Measurements from ENCODE around the gene COBLL1.

COBLL1 gene

GRCh38 chr2:164701565-164701964, 140.1 kb downstream of the COBLL1 start:
- no peak overlapping the region for H3K27ac ChIP-seq
- no peak for TF ChIP-seq CTCF (conservative IDR thresholded peaks at IDR 0.05)

GRCh38 chr2:164700390-164700789, 141.2 kb downstream of the COBLL1 start:
- no peak for TF ChIP-seq CTCF (conservative IDR thresholded peaks at IDR 0.05)
- no peak overlapping the region for H3K27ac ChIP-seq

- peak; percentile 73 for TF ChIP-seq CTCF (conservative IDR thresholded peaks at IDR 0.05)
- no peak overlapping the region for H3K27ac ChIP-seq
These were observed 143.7 kb downstream of the COBLL1 start for GRCh38 chr2:164697688-164698461.

- TF ChIP-seq CTCF (conservative IDR thresholded peaks at IDR 0.05) = no peak
- no peak overlapping the region for H3K27ac ChIP-seq
These were observed 145.0 kb downstream of the COBLL1 start for GRCh38 chr2:164696634-164697033.

GRCh38 chr2:164694275-164694695, 147.3 kb downstream of the COBLL1 start:
- H3K27ac ChIP-seq = no peak overlapping the region
- TF ChIP-seq CTCF (conservative IDR thresholded peaks at IDR 0.05) = no peak

GRCh38 chr2:164693834-164694233, 147.8 kb downstream of the COBLL1 start:
- H3K27ac ChIP-seq = no peak overlapping the region
- TF ChIP-seq CTCF (conservative IDR thresholded peaks at IDR 0.05) = no peak

- no peak for TF ChIP-seq CTCF (conservative IDR thresholded peaks at IDR 0.05)
- no peak overlapping the region for H3K27ac ChIP-seq
These were observed 148.2 kb downstream of the COBLL1 start for GRCh38 chr2:164693390-164693789.
